ENCODE measurements around the gene KLC4. TPM values are rescaled to one million over a fixed set of nuclear protein-coding genes. Genes with fewer than 3 reads are reported as not detected.

KLC4 gene
- total RNA-seq, 1 donor from 2014 or later: 17.8 TPM

- intact Hi-C loops (cut with DNase I): no loop called here
Observed at GRCh38 chr6:43029120-43029519, 30.3 kb upstream of the KLC4 start.

GRCh38 chr6:43032326-43032725 is 27.1 kb upstream of the KLC4 start:
- intact Hi-C loops (cut with DNase I): no loop called here
- Histone ChIP-seq H3K9me3 (no peaks in the 10 kb centered on the region), H3K27ac (no peak overlapping the region), H3K27me3 (no peaks in the 10 kb centered on the region), H3K4me1 (no peaks in the 10 kb centered on the region), H3K36me3 (peaks cover 61 to 68% of the 10 kb centered on the region in 2 donors), H3K4me3 (no peak overlapping the region)
- DNase-seq (ENCODE audit: low spot score in 2 of 2): no peak
- no peak for TF ChIP-seq CTCF (IDR thresholded peaks at IDR 0.05)

More at GRCh38 chr6:43029120-43029519, 30.3 kb upstream of the KLC4 start:
- Histone ChIP-seq H3K4me3 (no peak overlapping the region), H3K27me3 (no peaks in the 10 kb centered on the region), H3K9me3 (no peaks in the 10 kb centered on the region), H3K4me1 (peaks cover 0 to 2% of the 10 kb centered on the region in 2 donors), H3K36me3 (peaks cover 79 to 88% of the 10 kb centered on the region in 2 donors), H3K27ac (no peak overlapping the region)
- no peak for TF ChIP-seq CTCF (IDR thresholded peaks at IDR 0.05)
- DNase-seq (ENCODE audit: low spot score in 2 of 2): no peak

- no peaks in the 10 kb centered on the region for H3K27me3 ChIP-seq
- H3K36me3 ChIP-seq: peaks cover 60 to 67% of the 10 kb centered on the region in 2 donors
- intact Hi-C loops (cut with DNase I): no loop called here
- no peak for DNase-seq (ENCODE audit: low spot score in 2 of 2)
- TF ChIP-seq CTCF (IDR thresholded peaks at IDR 0.05): no peak
- no peak overlapping the region for H3K4me3 ChIP-seq
- no peaks in the 10 kb centered on the region for H3K4me1 ChIP-seq
- no peaks in the 10 kb centered on the region for H3K9me3 ChIP-seq
- no peak overlapping the region for H3K27ac ChIP-seq
Observed at GRCh38 chr6:43033496-43034189, 25.8 kb upstream of the KLC4 start.

GRCh38 chr6:43034190-43034525 is 25.3 kb upstream of the KLC4 start:
- Histone ChIP-seq H3K4me1 (no peaks in the 10 kb centered on the region), H3K27ac (no peak overlapping the region), H3K9me3 (no peaks in the 10 kb centered on the region), H3K36me3 (peaks cover 55 to 67% of the 10 kb centered on the region in 2 donors), H3K27me3 (no peaks in the 10 kb centered on the region), H3K4me3 (no peak overlapping the region)
- intact Hi-C loops (cut with DNase I): no loop called here
- DNase-seq (ENCODE audit: low spot score in 2 of 2): no peak
- TF ChIP-seq CTCF (IDR thresholded peaks at IDR 0.05): no peak

- no peak for DNase-seq (ENCODE audit: low spot score in 2 of 2)
- H3K27me3 ChIP-seq: no peaks in the 10 kb centered on the region
- H3K4me3 ChIP-seq: no peak overlapping the region
- intact Hi-C loops (cut with DNase I): no loop called here
- H3K27ac ChIP-seq: no peak overlapping the region
- H3K36me3 ChIP-seq: peaks cover 44 to 62% of the 10 kb centered on the region in 2 donors
- no peaks in the 10 kb centered on the region for H3K9me3 ChIP-seq
- no peak for TF ChIP-seq CTCF (IDR thresholded peaks at IDR 0.05)
- no peaks in the 10 kb centered on the region for H3K4me1 ChIP-seq
Observed at GRCh38 chr6:43035495-43036194, 23.8 kb upstream of the KLC4 start.
